OCI-LY3 (cell line): ENCODE measurements around the gene SLC39A6.
"Not testable (repeated sequence)": the region's sequence is repeated elsewhere in the genome, so short reads cannot be mapped to it uniquely, and the experiment has no call there.

Experiments
- EZH2phosphoT487 ChIP-seq: fragments of 200-600 bp; shearing (Covaris generic); IDR thresholded peaks from 2 replicates; pipeline ENCODE4 v1.6.1; 2018; ENCODE audit warnings: antibody characterized with exemption, mixed run types, low read depth
- TF ChIP-seq, protein P1 (sequence below): fragments of 200-600, 300-600 bp; sonication (generic); IDR thresholded peaks from 2 replicates; pipeline ENCODE4 v1.5.1; 2014; ENCODE audit warnings: antibody characterized with exemption, low read length, low read depth

- TF ChIP-seq, protein P1, sequence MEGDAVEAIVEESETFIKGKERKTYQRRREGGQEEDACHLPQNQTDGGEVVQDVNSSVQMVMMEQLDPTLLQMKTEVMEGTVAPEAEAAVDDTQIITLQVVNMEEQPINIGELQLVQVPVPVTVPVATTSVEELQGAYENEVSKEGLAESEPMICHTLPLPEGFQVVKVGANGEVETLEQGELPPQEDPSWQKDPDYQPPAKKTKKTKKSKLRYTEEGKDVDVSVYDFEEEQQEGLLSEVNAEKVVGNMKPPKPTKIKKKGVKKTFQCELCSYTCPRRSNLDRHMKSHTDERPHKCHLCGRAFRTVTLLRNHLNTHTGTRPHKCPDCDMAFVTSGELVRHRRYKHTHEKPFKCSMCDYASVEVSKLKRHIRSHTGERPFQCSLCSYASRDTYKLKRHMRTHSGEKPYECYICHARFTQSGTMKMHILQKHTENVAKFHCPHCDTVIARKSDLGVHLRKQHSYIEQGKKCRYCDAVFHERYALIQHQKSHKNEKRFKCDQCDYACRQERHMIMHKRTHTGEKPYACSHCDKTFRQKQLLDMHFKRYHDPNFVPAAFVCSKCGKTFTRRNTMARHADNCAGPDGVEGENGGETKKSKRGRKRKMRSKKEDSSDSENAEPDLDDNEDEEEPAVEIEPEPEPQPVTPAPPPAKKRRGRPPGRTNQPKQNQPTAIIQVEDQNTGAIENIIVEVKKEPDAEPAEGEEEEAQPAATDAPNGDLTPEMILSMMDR = not testable (repeated sequence)
- TF ChIP-seq EZH2phosphoT487 = not testable (repeated sequence)
Observed at GRCh38 chr18:36168296-36168695, 39.2 kb upstream of the SLC39A6 start.
